ENCODE measurements around the gene TGM5. TPM values are rescaled to one million over a fixed set of nuclear protein-coding genes. Genes with fewer than 3 reads are reported as not detected.

Gene TGM5
- total RNA-seq, 2 donors from 2014 or later = not detected

DNA sequence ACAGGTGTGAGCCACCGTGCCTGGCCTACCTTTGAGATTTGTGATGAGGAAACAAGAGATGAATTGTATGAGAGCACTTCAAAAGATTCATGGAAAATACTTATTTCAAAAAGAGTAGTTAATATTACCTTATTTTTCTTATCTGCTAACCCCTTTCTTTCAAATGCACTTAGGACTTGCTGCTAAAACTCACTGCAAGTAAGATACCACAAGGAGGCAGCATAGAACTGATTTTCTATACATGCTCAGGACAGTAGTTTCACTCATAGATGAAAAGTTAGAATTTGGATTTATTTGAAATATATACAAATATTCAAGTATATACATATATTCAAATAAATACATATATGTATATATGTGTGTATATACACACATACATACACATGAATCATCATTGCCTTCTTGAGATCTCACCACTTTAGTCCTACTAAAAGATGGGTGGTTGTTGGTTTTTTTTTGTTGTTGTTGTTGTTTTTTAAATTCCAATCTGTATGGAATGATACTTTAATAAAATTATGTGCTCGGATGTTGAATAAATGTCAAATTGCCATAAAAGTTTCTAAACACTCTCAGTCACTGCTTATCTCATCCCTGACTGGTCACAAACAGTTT lies 79.1 kb downstream of the TGM5 start:
- ATAC-seq (ENCODE audit: insufficient number of reproducible peaks, low FRiP score, low read depth) (no peak), DNase-seq (ENCODE audit: low spot score) (no peak)
- H3K4me3 ChIP-seq = no peak overlapping the region
- H3K27ac ChIP-seq = no peak overlapping the region
- peaks cover 14% of the 10 kb centered on the region in 2 donors for H3K4me1 ChIP-seq (ENCODE audit: control insufficient read depth in 1 of 2, low read depth in 2 of 2)
- H3K9me3 ChIP-seq = no peaks in the 10 kb centered on the region
- peaks cover 35% of the 10 kb centered on the region for H3K36me3 ChIP-seq
- TF ChIP-seq, protein P1, sequence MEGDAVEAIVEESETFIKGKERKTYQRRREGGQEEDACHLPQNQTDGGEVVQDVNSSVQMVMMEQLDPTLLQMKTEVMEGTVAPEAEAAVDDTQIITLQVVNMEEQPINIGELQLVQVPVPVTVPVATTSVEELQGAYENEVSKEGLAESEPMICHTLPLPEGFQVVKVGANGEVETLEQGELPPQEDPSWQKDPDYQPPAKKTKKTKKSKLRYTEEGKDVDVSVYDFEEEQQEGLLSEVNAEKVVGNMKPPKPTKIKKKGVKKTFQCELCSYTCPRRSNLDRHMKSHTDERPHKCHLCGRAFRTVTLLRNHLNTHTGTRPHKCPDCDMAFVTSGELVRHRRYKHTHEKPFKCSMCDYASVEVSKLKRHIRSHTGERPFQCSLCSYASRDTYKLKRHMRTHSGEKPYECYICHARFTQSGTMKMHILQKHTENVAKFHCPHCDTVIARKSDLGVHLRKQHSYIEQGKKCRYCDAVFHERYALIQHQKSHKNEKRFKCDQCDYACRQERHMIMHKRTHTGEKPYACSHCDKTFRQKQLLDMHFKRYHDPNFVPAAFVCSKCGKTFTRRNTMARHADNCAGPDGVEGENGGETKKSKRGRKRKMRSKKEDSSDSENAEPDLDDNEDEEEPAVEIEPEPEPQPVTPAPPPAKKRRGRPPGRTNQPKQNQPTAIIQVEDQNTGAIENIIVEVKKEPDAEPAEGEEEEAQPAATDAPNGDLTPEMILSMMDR (IDR thresholded peaks at IDR 0.05) = peak; percentile 38
- H3K27me3 ChIP-seq (replicated peaks; ENCODE audit: insufficient read depth) = no peaks in the 10 kb centered on the region

DNA sequence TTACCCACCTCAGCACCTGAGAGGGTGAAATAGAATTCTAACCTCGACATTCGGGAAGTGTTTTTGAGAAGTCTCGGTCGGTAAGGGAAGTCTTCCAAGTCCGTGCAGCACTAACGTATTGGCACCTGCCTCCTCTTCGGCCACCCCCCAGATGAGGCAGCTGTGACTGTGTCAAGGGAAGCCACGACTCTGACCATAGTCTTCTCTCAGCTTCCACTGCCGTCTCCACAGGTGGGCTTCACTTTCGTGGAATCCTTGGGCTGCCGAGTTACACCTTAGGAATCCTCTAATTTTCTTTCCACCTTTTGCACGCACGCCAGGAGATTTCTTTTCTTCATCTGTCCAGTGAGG lies 80.8 kb downstream of the TGM5 start:
- peaks cover 22% of the 10 kb centered on the region for H3K36me3 ChIP-seq
- H3K9me3 ChIP-seq = no peaks in the 10 kb centered on the region
- ATAC-seq (ENCODE audit: insufficient number of reproducible peaks, low FRiP score, low read depth) = no peak
- DNase-seq (ENCODE audit: low spot score) = no peak
- TF ChIP-seq, protein P1 (IDR thresholded peaks at IDR 0.05) = no peak
- H3K27ac ChIP-seq = peak overlapping the region; percentile 90 to 94
- H3K4me3 ChIP-seq = peak overlapping the region; percentile 87
- H3K4me1 ChIP-seq (ENCODE audit: control insufficient read depth in 1 of 2, low read depth in 2 of 2) = peaks cover 21 to 30% of the 10 kb centered on the region in 2 donors
- no peaks in the 10 kb centered on the region for H3K27me3 ChIP-seq (replicated peaks; ENCODE audit: insufficient read depth)

DNA sequence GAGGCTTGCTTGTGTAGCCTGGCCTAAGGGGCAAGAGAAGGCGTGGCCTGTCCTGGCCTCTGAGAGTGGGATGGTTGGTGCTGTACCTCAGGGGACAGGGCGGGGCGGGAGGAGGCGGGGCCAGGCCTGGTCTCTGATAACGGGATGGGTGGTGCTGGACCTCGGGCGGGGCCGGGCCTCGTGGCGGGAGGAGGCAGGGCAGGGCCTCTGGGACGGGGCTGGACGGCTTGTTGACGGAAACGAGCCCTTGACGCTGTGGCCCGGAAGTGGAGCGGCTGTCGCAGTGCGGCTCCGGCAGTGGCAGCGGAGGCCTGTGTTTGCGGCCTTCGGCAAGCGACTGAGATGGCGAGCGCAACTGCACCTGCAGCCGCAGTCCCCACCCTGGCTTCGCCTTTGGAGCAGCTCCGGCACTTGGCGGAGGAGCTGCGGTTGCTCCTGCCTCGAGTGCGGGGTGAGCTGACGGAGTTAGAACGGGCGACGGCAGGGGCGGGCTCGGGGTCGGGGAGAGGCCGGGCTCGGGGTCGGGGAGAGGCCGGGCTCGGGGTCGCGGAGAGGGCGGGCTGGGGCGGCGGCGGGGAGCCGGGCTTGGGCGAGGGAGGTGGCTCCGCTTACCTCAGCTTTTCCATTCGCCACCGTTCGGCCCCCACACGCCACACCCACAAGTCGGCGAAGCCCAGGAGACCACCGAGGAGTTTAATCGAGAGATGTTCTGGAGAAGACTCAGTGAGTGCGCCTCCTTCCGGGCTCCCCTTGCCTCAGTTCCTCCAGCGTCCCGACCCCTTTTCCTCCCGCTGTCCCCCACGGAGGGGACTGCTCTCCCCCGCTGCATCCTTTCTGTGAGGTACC lies 81.3 kb downstream of the TGM5 start, which contains the start of gene CCNDBP1:
Gene CCNDBP1, plus strand, starts transcription at position 247 of the 846 bp plus-strand sequence. Its CDS starts 96 bp downstream, at position 343.
- ATAC-seq (ENCODE audit: insufficient number of reproducible peaks, low FRiP score, low read depth) (peak; percentile 83), DNase-seq (ENCODE audit: low spot score) (peak; percentile 90)
- Histone ChIP-seq H3K4me3 (peak within 1 kb of the TSS; percentile 87), H3K4me1 (ENCODE audit: control insufficient read depth in 1 of 2, low read depth in 2 of 2) (peaks cover 21 to 30% of the 10 kb centered on the region in 2 donors), H3K9me3 (no peaks in the 10 kb centered on the region), H3K27me3 (replicated peaks; ENCODE audit: insufficient read depth) (no peaks in the 10 kb centered on the region), H3K36me3 (peaks cover 17% of the 10 kb centered on the region), H3K27ac (peak within 1 kb of the TSS; percentile 90 to 94)
- TF ChIP-seq, protein P1 (IDR thresholded peaks at IDR 0.05) = peak; percentile 17

DNA sequence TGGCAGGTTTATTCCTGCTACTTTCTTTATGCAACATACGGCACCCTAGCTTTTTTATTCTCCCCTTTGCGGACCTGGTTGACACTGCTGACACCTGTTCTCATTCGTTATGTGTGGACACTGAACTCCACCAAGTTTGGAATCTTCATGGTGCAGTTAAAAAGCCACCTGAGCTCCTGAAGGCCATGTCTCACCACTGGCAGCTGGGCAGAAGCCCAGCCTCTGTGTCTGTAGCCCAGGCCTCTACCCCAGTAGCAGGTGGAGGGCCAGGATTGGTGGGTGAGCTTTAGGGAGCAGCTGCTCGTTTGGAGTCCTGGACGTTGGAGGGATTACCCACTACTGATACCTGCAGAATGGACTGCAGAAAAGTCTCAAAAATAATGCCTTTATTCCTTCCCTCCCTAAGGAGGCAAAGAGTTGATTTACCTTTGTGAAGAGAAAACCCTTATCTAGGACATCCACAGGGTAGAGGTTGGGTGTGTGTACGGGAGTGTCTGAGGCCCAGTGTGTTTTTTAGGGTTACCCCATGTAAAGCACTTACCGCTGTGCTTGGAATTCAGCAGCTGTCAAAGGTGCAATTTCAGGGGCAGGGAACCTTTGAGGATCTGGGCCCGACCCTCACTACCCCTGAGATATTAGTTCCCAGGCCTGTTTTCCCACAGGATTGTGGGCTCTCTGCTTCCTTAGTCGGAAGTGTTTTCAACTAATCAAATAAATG lies 82.2 kb downstream of the TGM5 start:
- H3K9me3 ChIP-seq = no peaks in the 10 kb centered on the region
- H3K36me3 ChIP-seq = peaks cover 9% of the 10 kb centered on the region
- TF ChIP-seq, protein P1 (IDR thresholded peaks at IDR 0.05) = no peak
- no peak for DNase-seq (ENCODE audit: low spot score)
- peak overlapping the region; percentile 87 for H3K4me3 ChIP-seq
- peaks cover 21 to 30% of the 10 kb centered on the region in 2 donors for H3K4me1 ChIP-seq (ENCODE audit: control insufficient read depth in 1 of 2, low read depth in 2 of 2)
- ATAC-seq (ENCODE audit: insufficient number of reproducible peaks, low FRiP score, low read depth) = no peak
- H3K27me3 ChIP-seq (replicated peaks; ENCODE audit: insufficient read depth) = no peaks in the 10 kb centered on the region
- H3K27ac ChIP-seq = peak overlapping the region; percentile 90 to 94

DNA sequence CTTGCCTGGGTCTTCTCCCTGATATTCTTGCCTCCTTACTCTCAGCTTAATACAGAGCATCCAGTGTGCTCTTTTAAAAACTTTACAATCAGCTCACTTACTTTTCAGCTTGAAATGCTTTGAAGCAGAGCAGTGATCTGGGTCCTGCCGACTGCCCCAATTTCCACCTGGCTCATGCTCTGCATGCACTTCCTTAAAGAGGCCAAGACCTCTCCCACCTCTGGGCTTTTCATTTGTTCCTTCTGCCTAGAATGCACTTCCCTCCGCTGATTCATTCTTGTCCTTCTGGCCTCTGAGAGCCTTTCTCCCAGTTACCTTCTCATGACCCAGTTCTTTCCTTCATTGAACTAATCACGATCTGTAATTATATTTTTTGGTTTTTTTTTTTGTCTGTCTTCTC lies 83.5 kb downstream of the TGM5 start:
- ATAC-seq (ENCODE audit: insufficient number of reproducible peaks, low FRiP score, low read depth) = no peak
- no peaks in the 10 kb centered on the region for H3K27me3 ChIP-seq (replicated peaks; ENCODE audit: insufficient read depth)
- H3K4me1 ChIP-seq (ENCODE audit: control insufficient read depth in 1 of 2, low read depth in 2 of 2) = peaks cover 19 to 30% of the 10 kb centered on the region in 2 donors
- H3K27ac ChIP-seq = no peak overlapping the region
- DNase-seq (ENCODE audit: low spot score) = no peak
- TF ChIP-seq, protein P1 (IDR thresholded peaks at IDR 0.05) = no peak
- no peaks in the 10 kb centered on the region for H3K9me3 ChIP-seq
- peaks cover 6% of the 10 kb centered on the region for H3K36me3 ChIP-seq
- H3K4me3 ChIP-seq = no peak overlapping the region
